ENCODE measurements around the gene TBC1D22A.

DNA sequence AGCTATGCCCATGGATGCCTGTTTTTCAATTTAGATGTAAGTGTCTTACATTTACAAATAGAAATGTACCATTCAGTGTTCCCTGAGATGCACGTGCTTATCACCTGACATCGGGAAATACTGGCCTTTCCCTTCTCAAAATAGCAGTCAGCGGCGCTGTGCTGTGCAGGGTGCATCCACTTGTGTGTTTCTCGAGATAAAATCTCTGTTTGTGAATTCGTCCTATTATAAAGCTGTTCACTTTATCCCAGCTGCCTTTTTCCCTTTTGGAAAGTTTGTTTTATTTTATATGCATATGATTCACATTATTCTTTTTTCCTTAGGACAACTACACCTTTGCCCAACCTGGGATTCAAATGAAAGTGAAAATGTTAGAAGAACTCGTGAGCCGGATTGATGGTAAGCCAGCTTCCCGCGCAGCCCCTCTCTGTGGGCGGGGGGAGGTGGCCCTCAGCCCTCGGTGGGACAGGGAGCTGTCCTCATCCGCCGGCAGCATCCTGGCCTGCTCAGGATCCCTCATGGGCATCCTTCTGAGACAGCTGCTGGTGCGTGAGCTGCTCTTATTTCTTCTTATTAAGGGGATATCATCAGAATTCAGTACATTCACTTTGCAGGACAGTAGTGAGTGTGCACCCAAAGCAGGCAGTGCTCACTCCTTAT is 235.0 kb downstream of the TBC1D22A start:
- TF ChIP-seq, protein P1, sequence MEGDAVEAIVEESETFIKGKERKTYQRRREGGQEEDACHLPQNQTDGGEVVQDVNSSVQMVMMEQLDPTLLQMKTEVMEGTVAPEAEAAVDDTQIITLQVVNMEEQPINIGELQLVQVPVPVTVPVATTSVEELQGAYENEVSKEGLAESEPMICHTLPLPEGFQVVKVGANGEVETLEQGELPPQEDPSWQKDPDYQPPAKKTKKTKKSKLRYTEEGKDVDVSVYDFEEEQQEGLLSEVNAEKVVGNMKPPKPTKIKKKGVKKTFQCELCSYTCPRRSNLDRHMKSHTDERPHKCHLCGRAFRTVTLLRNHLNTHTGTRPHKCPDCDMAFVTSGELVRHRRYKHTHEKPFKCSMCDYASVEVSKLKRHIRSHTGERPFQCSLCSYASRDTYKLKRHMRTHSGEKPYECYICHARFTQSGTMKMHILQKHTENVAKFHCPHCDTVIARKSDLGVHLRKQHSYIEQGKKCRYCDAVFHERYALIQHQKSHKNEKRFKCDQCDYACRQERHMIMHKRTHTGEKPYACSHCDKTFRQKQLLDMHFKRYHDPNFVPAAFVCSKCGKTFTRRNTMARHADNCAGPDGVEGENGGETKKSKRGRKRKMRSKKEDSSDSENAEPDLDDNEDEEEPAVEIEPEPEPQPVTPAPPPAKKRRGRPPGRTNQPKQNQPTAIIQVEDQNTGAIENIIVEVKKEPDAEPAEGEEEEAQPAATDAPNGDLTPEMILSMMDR (IDR thresholded peaks at IDR 0.05): no peak
- no peak for TF ChIP-seq POLR2A (IDR thresholded peaks at IDR 0.05)
